OCI-LY1 (cell line): ENCODE data around the gene SMARCAD1.

ENCODE experiments used
- CTCF ChIP-seq: fragments of 200-600 bp; sonication (generic), shearing (Covaris generic); IDR thresholded peaks from 2 replicates; pipeline ENCODE4 v1.5.1; 2017; ENCODE audit warnings: mild to moderate bottlenecking, antibody characterized with exemption, low read length, moderate library complexity, mixed read lengths
- EZH2 ChIP-seq: fragments of 200-600 bp; sonication (generic), shearing (Covaris generic); IDR thresholded peaks from 2 replicates; pipeline ENCODE4 v1.8.0; 2017; ENCODE audit warnings: borderline replicate concordance, mixed run types, mild to moderate bottlenecking, antibody characterized with exemption, low read length, moderate library complexity, mixed read lengths

GRCh38 chr4:94284889-94285288 lies 77.2 kb downstream of the SMARCAD1 start:
- TF ChIP-seq CTCF: no peak
- TF ChIP-seq EZH2: no peak
